Lower leg skin (tissue), 4 donors: Measurements from ENCODE around the gene SURF2. TPM values are rescaled to one million over a fixed set of nuclear protein-coding genes. Genes with fewer than 3 reads are reported as not detected.

Source experiments
- DNase-seq, 2 donors: peaks; one replicate each; pipeline ENCODE4 v3.0.0-alpha.2; 2019; ENCODE audit warnings: low spot score in 2 of 2
- H3K4me3 ChIP-seq: fragments of 200-600 bp; sonication (generic); 2 replicates; pipeline ENCODE4 v1.5.1; 2017; ENCODE audit warnings: mild to moderate bottlenecking, low read depth; ENCODE audit not compliant: poor library complexity, severe bottlenecking
- CTCF ChIP-seq, 3 donors: fragments of 450-650 bp; IDR thresholded peaks; one replicate each; pipeline ENCODE4 v1.5.1; 2016; ENCODE audit warnings: antibody characterized with exemption in 3 of 3, mild to moderate bottlenecking in 3 of 3, moderate library complexity in 2 of 3
- POLR2A ChIP-seq, 2 donors: fragments of 450-650 bp; IDR thresholded peaks; one replicate each; pipeline ENCODE4 v1.6.1; 2016 to 2017; ENCODE audit warnings: antibody characterized with exemption in 2 of 2, mild to moderate bottlenecking in 1 of 2, moderate library complexity in 1 of 2
- WGBS, 2 donors: methylation state at CpG; one replicate each; pipeline ENCODE4 v1.1.5; 2018; 5-methylcytosine and 5-hydroxymethylcytosine counted together
- intact Hi-C: fragments of 100-400 bp; cut with DNase I; formaldehyde crosslinking; loops from one replicate; pipeline ENCODE4 v1.15.0; 2023; ENCODE audit warnings: low total_unique reads
- total RNA-seq, 4 donors: library from RNA; depleted of rRNA; stranded (reverse); fragments of >200 nt; gene quantifications; one replicate each; pipeline ENCODE4 v1.1.0, GENCODE V29; 2016

SURF2 gene
- total RNA-seq, 4 donors from 2014 or later: 31.2 to 40.7 (median 35.4) TPM

DNA sequence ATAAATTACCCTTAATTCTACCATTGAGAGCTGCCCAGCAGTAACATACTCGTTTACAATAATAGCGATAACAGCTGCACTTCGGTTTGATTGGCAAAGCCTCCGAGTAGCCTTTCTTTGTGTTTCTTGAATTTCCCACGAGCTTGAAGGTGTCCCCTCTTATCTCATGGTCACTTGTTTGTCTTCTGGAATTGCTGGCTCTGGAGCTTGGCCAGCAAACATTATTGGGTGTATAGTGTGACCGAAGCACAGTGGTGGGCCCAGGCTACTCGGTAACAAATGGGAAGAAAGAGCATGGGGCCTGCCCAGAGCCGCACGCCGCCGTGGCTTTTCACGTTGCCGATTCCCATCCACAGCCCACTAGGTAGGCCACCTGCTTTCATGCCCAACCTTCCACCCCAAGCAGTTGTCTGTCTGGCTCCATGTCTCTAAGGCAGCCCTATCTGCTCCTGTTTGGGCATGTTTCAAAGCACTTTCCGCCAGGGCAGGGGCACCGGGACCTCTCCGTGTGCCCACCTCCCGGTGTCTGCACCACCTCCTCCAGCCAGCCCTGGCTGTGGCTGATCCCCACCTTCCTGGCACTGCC lies 28.5 kb downstream of the SURF2 start:
- 90 to 92% methylated on average over 17 of the region's 17 CpGs for WGBS, 2 donors
- TF ChIP-seq POLR2A (IDR thresholded peaks at IDR 0.05): no peak
- no peak for TF ChIP-seq CTCF (IDR thresholded peaks at IDR 0.05)
- intact Hi-C loops: no loop called here
- no peak for DNase-seq
- H3K4me3 ChIP-seq: no peak overlapping the region

GRCh38 chr9:133385452-133385851 lies 29.1 kb downstream of the SURF2 start:
- TF ChIP-seq POLR2A (IDR thresholded peaks at IDR 0.05) (no peak), CTCF (IDR thresholded peaks at IDR 0.05) (no peak)
- WGBS, 2 donors: 76 to 78% methylated on average over 7 to 14 of the region's 14 CpGs
- intact Hi-C loops: no loop called here
- no peak for DNase-seq
- no peak overlapping the region for H3K4me3 ChIP-seq

DNA sequence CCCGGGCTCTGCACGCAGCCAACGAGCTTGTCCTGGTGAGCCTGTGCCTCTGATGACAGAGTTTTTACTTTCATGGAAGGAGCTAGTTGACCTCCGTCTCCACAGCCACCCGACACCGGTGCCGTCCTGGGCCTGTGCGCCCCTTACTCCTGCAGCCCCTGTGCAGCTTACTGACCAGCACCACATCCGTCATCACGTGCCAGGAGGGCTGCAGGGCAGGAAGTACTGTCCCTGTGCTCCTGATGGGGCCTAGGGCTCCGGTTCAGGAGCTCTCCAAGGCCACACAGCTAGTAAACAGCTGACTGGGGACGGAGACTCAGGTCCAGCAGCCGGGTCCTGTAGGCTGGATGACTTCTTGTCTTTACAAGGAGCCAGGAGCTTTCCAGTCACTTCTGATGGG lies 30.0 kb downstream of the SURF2 start:
- 86 to 96% methylated on average over 10 to 13 of the region's 13 CpGs for WGBS, 2 donors
- intact Hi-C loops: no loop called here
- no peak for TF ChIP-seq POLR2A (IDR thresholded peaks at IDR 0.05)
- TF ChIP-seq CTCF (IDR thresholded peaks at IDR 0.05): no peak
- no peak overlapping the region for H3K4me3 ChIP-seq
- DNase-seq: no peak

DNA sequence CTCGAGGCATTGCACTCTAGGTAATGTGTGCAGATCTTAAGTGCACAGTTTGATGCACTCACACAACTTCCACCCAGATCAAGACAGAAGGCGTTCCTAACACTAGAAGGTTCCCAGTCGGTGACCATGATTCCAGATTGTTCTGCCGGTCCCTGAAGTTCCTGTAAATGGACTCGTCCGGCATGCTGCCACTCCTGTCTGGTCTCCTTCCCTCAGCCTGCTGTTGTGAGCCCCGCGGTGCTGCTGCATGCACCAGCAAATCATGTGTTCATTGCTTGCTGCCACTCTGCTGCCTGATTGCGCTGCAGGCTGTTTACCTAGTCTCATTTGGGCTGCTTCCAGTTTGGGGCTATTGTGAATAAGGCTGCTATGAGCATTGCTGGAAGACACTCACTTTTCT lies 31.3 kb downstream of the SURF2 start:
- no peak overlapping the region for H3K4me3 ChIP-seq
- no peak for DNase-seq
- intact Hi-C loops: no loop called here
- WGBS, 2 donors: 55 to 64% methylated on average over 9 of the region's 9 CpGs
- TF ChIP-seq CTCF (IDR thresholded peaks at IDR 0.05) (no peak), POLR2A (IDR thresholded peaks at IDR 0.05) (no peak)

- intact Hi-C loops: no loop called here
- WGBS, 2 donors: 91 to 98% methylated on average over 12 of the region's 12 CpGs
- TF ChIP-seq CTCF (IDR thresholded peaks at IDR 0.05): no peak
- TF ChIP-seq POLR2A (IDR thresholded peaks at IDR 0.05): no peak
- H3K4me3 ChIP-seq: no peak overlapping the region
- no peak for DNase-seq
Observed at GRCh38 chr9:133389025-133389557, 32.7 kb downstream of the SURF2 start.

DNA sequence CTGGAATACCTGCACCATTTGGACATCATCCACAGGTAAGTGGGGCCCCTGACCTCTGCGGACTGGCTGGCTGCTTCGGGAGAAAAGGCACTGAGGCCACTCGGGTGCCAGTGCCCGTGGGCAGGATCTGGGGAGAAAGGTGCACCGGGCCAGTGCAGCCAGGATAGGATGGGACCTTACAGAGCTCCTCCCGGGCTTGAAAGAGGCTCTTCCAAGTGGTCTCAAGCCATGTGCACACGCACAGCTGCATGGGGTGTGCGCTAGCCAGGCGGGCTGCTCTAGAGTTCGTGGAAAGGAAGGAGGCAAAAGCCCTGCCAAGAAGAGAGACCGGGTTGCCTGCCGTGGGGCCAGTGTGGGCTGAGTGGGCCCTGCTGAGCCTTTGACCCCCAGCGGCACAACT lies 33.2 kb downstream of the SURF2 start:
- TF ChIP-seq CTCF (IDR thresholded peaks at IDR 0.05): no peak
- no peak for TF ChIP-seq POLR2A (IDR thresholded peaks at IDR 0.05)
- WGBS, 2 donors: 90 to 92% methylated on average over 9 to 13 of the region's 13 CpGs
- DNase-seq: no peak
- intact Hi-C loops: no loop called here
- H3K4me3 ChIP-seq: no peak overlapping the region
